Sigmoid colon (tissue), 7 donors: ENCODE results near the gene MEIOSIN. TPM values are rescaled to one million over a fixed set of nuclear protein-coding genes. Genes with fewer than 3 reads are reported as not detected.
"Not testable (repeated sequence)": the region's sequence is repeated elsewhere in the genome, so short reads cannot be mapped to it uniquely, and the experiment has no call there.

Source experiments
- DNase-seq: peaks from one replicate; pipeline ENCODE4 v3.0.0-alpha.2; 2019
- H3K27ac ChIP-seq, 4 donors: fragments of 200-600 bp; sonication (generic); one replicate each; pipeline ENCODE4 v1.5.1; 2016 to 2019; ENCODE audit warnings: mild to moderate bottlenecking in 1 of 4
- H3K27me3 ChIP-seq, 3 donors: fragments of 200-600 bp; sonication (generic); one replicate each; pipeline ENCODE4 v1.5.1; 2019; ENCODE audit warnings: mild to moderate bottlenecking in 1 of 3
- H3K36me3 ChIP-seq, 4 donors: fragments of 200-600 bp; sonication (generic); one replicate each; pipeline ENCODE4 v1.5.1; 2016 to 2019
- H3K4me1 ChIP-seq, 4 donors: fragments of 200-600 bp; sonication (generic); one replicate each; pipeline ENCODE4 v1.5.1; 2017 to 2019
- H3K4me3 ChIP-seq, 4 donors: fragments of 200-600 bp; sonication (generic); one replicate each; pipeline ENCODE4 v1.5.1; 2017 to 2019; ENCODE audit warnings: mild to moderate bottlenecking in 2 of 4, moderate library complexity in 1 of 4
- H3K9me3 ChIP-seq, 4 donors: fragments of 200-600 bp in 3 of 4; sonication (generic) in 3 of 4; one replicate each; pipeline versions ENCODE4 v1.5.1 to v1.6.1; 2013 to 2019
- EP300 ChIP-seq, 4 donors: sonication (generic); formaldehyde crosslinking; IDR thresholded peaks; one replicate each; pipeline ENCODE4 v1.6.1; 2017; ENCODE audit warnings: antibody characterized with exemption in 4 of 4
- POLR2A ChIP-seq, 2 donors: fragments of 450-650 bp; IDR thresholded peaks; one replicate each; pipeline ENCODE4 v1.6.1; 2016; ENCODE audit warnings: antibody characterized with exemption in 2 of 2, mild to moderate bottlenecking in 2 of 2, moderate library complexity in 2 of 2
- POLR2AphosphoS5 ChIP-seq, 4 donors: sonication (generic); formaldehyde crosslinking; IDR thresholded peaks; one replicate each; pipeline ENCODE4 v1.6.1; 2017; ENCODE audit warnings: antibody characterized with exemption in 4 of 4
- WGBS, 2 donors: extraction: QIAGEN DNeasy Blood & Tissue Kit; methylation state at CpG; one replicate each; pipeline ENCODE4 v1.1.7; 2013; 5-methylcytosine and 5-hydroxymethylcytosine counted together
- intact Hi-C: fragments of 100-400 bp; cut with DNase I; formaldehyde crosslinking; loops from one replicate; pipeline ENCODE4 v1.15.1; 2023
- polyA plus RNA-seq, 3 donors: library from polyadenylated mRNA; stranded (reverse); fragments of 200-250 nt; gene quantifications; one replicate each; pipeline ENCODE4 v1.2.3, GENCODE V29; 2013
- total RNA-seq, 4 donors: library from RNA; depleted of rRNA; stranded (reverse); fragments of >200 nt; gene quantifications; one replicate each; pipeline ENCODE4 v1.1.0, GENCODE V29; 2016
- TF ChIP-seq, protein P1 (sequence below), 4 experiments: fragments of 450-650 bp in 3 of 4; fragments of 200-600 bp in 1 of 4; IDR thresholded peaks; one replicate each; pipeline ENCODE4 v1.5.1; 2016 to 2019; ENCODE audit warnings: antibody characterized with exemption in 4 of 4, mild to moderate bottlenecking in 3 of 4, moderate library complexity in 2 of 4
- donor health status: healthy with polysubstance abuse.
- donor health status: Bipolar disorder and iron deficiency.
- donor health status: healthy.

The MEIOSIN gene
- total and polyA plus RNA-seq, 7 donors, result not detected

- 46 to 75% methylated on average over 5 of the region's 5 CpGs for WGBS, 2 donors
- no peak for DNase-seq
- Histone ChIP-seq H3K27ac (no peak overlapping the region), H3K36me3 (no peaks in the 10 kb centered on the region), H3K9me3 (no peaks in the 10 kb centered on the region), H3K4me1 (no peaks in the 10 kb centered on the region), H3K4me3 (no peak overlapping the region), H3K27me3 (no peaks in the 10 kb centered on the region)
- TF ChIP-seq, protein P1, sequence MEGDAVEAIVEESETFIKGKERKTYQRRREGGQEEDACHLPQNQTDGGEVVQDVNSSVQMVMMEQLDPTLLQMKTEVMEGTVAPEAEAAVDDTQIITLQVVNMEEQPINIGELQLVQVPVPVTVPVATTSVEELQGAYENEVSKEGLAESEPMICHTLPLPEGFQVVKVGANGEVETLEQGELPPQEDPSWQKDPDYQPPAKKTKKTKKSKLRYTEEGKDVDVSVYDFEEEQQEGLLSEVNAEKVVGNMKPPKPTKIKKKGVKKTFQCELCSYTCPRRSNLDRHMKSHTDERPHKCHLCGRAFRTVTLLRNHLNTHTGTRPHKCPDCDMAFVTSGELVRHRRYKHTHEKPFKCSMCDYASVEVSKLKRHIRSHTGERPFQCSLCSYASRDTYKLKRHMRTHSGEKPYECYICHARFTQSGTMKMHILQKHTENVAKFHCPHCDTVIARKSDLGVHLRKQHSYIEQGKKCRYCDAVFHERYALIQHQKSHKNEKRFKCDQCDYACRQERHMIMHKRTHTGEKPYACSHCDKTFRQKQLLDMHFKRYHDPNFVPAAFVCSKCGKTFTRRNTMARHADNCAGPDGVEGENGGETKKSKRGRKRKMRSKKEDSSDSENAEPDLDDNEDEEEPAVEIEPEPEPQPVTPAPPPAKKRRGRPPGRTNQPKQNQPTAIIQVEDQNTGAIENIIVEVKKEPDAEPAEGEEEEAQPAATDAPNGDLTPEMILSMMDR (IDR thresholded peaks at IDR 0.05), result no peak
- TF ChIP-seq POLR2A (IDR thresholded peaks at IDR 0.05), result no peak
- TF ChIP-seq POLR2AphosphoS5 (IDR thresholded peaks at IDR 0.05), result no peak
- intact Hi-C loops, result no loop called here
These were observed 14.3 kb downstream of the MEIOSIN start for GRCh38 chr19:45747513-45747912.

- H3K27ac ChIP-seq, H3K27me3 ChIP-seq, H3K4me1 ChIP-seq, H3K9me3 ChIP-seq, H3K4me3 ChIP-seq, H3K36me3 ChIP-seq, DNase-seq, intact Hi-C loops: not testable (repeated sequence)
- 91 to 92% methylated on average over 10 of the region's 10 CpGs for WGBS, 2 donors
These were observed 18.2 kb downstream of the MEIOSIN start for GRCh38 chr19:45751483-45751882.

DNA sequence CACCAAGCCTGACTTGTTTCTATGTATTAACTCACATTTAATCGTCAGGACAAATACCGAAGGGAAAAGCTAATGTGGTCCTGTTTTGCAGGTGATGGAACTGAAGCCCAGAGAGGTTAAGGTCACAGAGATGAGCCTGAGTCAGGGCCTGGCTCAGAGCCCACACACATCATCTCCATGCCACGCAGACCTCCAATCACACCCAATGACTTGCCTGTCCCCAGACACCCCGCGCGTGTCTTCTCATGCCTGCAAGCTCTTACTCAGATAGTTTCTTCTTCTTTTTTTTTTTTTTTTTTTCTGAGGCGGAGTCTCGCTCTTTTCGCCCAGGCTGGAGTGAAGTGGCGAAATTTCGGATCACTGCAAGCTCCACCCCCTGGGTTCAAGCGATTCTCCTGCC, 19.4 kb downstream of the MEIOSIN start:
- DNase-seq, result no peak
- TF ChIP-seq POLR2AphosphoS5 (IDR thresholded peaks at IDR 0.05), result no peak
- TF ChIP-seq POLR2A (IDR thresholded peaks at IDR 0.05), result no peak
- TF ChIP-seq EP300 (IDR thresholded peaks at IDR 0.05), result no peak
- WGBS, 2 donors, result 94 to 95% methylated on average over 12 of the region's 12 CpGs
- no peaks in the 10 kb centered on the region for H3K36me3 ChIP-seq
- no peak overlapping the region for H3K4me3 ChIP-seq
- no peaks in the 10 kb centered on the region for H3K4me1 ChIP-seq
- H3K27me3 ChIP-seq, result no peaks in the 10 kb centered on the region
- intact Hi-C loops, result no loop called here
- no peak overlapping the region for H3K27ac ChIP-seq
- no peaks in the 10 kb centered on the region for H3K9me3 ChIP-seq

DNA sequence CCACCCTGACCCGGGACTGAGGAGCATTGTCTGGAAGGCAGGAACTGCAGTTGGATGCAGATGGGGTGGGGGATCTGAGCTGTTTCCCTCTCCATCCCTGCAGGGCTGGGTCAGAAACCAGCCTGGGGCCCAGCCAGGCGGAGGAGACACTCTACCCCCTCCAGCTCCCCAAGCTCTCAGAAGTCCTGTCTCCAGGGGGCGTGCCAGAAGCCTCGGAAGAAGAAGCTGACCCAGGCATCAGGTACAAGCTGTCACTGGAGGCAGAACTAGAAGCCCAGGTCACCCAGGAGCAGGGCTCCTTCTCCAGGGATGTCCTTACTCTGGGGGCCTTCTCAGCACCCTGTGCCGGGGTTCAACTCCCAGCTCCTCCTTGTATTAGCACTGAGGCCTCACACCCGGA, 20.3 kb downstream of the MEIOSIN start:
- 68 to 75% methylated on average over 6 of the region's 6 CpGs for WGBS, 2 donors
- Histone ChIP-seq H3K9me3 (no peaks in the 10 kb centered on the region), H3K27ac (no peak overlapping the region), H3K27me3 (no peaks in the 10 kb centered on the region), H3K4me3 (no peak overlapping the region), H3K4me1 (no peaks in the 10 kb centered on the region), H3K36me3 (no peaks in the 10 kb centered on the region)
- intact Hi-C loops, result no loop called here
- TF ChIP-seq POLR2AphosphoS5 (IDR thresholded peaks at IDR 0.05) (no peak), EP300 (IDR thresholded peaks at IDR 0.05) (no peak), POLR2A (IDR thresholded peaks at IDR 0.05) (no peak)
- TF ChIP-seq, protein P1 (IDR thresholded peaks at IDR 0.05), result no peak
- DNase-seq, result no peak

- 95 to 96% methylated on average over 8 of the region's 8 CpGs for WGBS, 2 donors
- no peaks in the 10 kb centered on the region for H3K27me3 ChIP-seq
- TF ChIP-seq EP300 (IDR thresholded peaks at IDR 0.05), result no peak
- no peak for TF ChIP-seq POLR2A (IDR thresholded peaks at IDR 0.05)
- TF ChIP-seq POLR2AphosphoS5 (IDR thresholded peaks at IDR 0.05), result no peak
- TF ChIP-seq, protein P1 (IDR thresholded peaks at IDR 0.05), result no peak
- no peaks in the 10 kb centered on the region for H3K9me3 ChIP-seq
- H3K4me3 ChIP-seq, result no peak overlapping the region
- intact Hi-C loops, result no loop called here
- H3K4me1 ChIP-seq, result no peaks in the 10 kb centered on the region
- H3K36me3 ChIP-seq, result no peaks in the 10 kb centered on the region
- no peak for DNase-seq
- no peak overlapping the region for H3K27ac ChIP-seq
These were observed 21.1 kb downstream of the MEIOSIN start for GRCh38 chr19:45754323-45754722.

GRCh38 chr19:45757695-45758094, 24.5 kb downstream of the MEIOSIN start:
- H3K27ac ChIP-seq, result no peak overlapping the region
- H3K9me3 ChIP-seq, result no peaks in the 10 kb centered on the region
- intact Hi-C loops, result no loop called here
- no peaks in the 10 kb centered on the region for H3K27me3 ChIP-seq
- DNase-seq, result no peak
- no peaks in the 10 kb centered on the region for H3K36me3 ChIP-seq
- 79 to 86% methylated on average over 9 of the region's 9 CpGs for WGBS, 2 donors
- H3K4me3 ChIP-seq, result no peak overlapping the region
- H3K4me1 ChIP-seq, result no peaks in the 10 kb centered on the region
- no peak for TF ChIP-seq POLR2A (IDR thresholded peaks at IDR 0.05)
- no peak for TF ChIP-seq EP300 (IDR thresholded peaks at IDR 0.05)
- TF ChIP-seq, protein P1 (IDR thresholded peaks at IDR 0.05), result no peak
- no peak for TF ChIP-seq POLR2AphosphoS5 (IDR thresholded peaks at IDR 0.05)
